ENCODE data around the gene EME2.
A peak's percentile ranks its signal among the peaks of the same experiment; 100 is the strongest.

- TF ChIP-seq CTCF (conservative IDR thresholded peaks at IDR 0.05) (0 out of 2 replicates have a peak, but pooled peaks have one; percentile 27), EZH2 (IDR thresholded peaks at IDR 0.05; ENCODE audit: low read depth) (no peak)
Measured at GRCh38 chr16:1812732-1813163, 40.1 kb downstream of the EME2 start.

All from PC-9 (cell line).